PFSK-1 (cell line): ENCODE results near the gene STARD8.

Source experiments
- FOXP2 ChIP-seq: optimal IDR thresholded peaks from 2 replicates; pipeline ENCODE3; 2011; ENCODE audit warnings: borderline replicate concordance, control low read depth, inconsistent platforms; ENCODE audit not compliant: insufficient read depth; ENCODE audit errors: extremely low read length, extremely low read depth
- POLR2AphosphoS5 ChIP-seq: IDR thresholded peaks from 2 replicates; pipeline ENCODE4 v1.6.1; 2012; ENCODE audit warnings: low read depth, mild to moderate bottlenecking, control low read depth, low read length, moderate library complexity
- SIN3A ChIP-seq: IDR thresholded peaks from 2 replicates; pipeline ENCODE4 v1.6.1; 2012; ENCODE audit warnings: mild to moderate bottlenecking, low read length, moderate library complexity, borderline replicate concordance; ENCODE audit not compliant: insufficient read depth
- TAF1 ChIP-seq: IDR thresholded peaks from 2 replicates; pipeline ENCODE4 v1.6.1; 2012; ENCODE audit warnings: low read length, control low read depth, borderline replicate concordance; ENCODE audit not compliant: insufficient read depth
- TF ChIP-seq, protein P1 (sequence below), 2 experiments: IDR thresholded peaks; 2 replicates each; pipeline versions ENCODE4 v1.6.1 to v1.8.0; 2011 to 2012; ENCODE audit warnings: low read depth in 2 of 2, low read length in 2 of 2, control low read depth in 1 of 2, inconsistent platforms in 1 of 2, mild to moderate bottlenecking in 1 of 2, moderate library complexity in 1 of 2; ENCODE audit not compliant: insufficient read depth in 1 of 2

Gene STARD8

DNA sequence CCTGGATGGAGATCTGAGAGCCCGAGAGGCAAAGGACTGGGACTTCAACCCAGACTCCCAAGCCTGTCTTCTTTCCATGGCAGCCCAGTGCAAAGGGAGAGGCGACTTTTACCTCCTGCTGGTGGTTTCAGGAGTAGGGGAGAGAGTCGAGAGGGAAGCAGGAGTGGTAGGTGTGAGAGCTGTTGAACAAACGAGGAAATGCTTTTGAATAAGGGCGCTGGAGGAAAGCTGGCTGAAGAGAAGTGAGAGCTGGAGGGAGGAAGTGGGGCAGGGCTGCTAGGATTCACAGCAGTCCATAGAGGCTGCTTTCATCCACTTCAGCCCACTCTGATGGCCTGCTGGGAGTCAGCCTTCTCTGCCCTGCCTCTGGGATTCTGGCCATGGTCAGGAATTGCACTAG is 99.5 kb downstream of the STARD8 start:
- TF ChIP-seq TAF1 (no peak), POLR2AphosphoS5 (no peak), SIN3A (no peak), FOXP2 (no peak)
- TF ChIP-seq, protein P1, sequence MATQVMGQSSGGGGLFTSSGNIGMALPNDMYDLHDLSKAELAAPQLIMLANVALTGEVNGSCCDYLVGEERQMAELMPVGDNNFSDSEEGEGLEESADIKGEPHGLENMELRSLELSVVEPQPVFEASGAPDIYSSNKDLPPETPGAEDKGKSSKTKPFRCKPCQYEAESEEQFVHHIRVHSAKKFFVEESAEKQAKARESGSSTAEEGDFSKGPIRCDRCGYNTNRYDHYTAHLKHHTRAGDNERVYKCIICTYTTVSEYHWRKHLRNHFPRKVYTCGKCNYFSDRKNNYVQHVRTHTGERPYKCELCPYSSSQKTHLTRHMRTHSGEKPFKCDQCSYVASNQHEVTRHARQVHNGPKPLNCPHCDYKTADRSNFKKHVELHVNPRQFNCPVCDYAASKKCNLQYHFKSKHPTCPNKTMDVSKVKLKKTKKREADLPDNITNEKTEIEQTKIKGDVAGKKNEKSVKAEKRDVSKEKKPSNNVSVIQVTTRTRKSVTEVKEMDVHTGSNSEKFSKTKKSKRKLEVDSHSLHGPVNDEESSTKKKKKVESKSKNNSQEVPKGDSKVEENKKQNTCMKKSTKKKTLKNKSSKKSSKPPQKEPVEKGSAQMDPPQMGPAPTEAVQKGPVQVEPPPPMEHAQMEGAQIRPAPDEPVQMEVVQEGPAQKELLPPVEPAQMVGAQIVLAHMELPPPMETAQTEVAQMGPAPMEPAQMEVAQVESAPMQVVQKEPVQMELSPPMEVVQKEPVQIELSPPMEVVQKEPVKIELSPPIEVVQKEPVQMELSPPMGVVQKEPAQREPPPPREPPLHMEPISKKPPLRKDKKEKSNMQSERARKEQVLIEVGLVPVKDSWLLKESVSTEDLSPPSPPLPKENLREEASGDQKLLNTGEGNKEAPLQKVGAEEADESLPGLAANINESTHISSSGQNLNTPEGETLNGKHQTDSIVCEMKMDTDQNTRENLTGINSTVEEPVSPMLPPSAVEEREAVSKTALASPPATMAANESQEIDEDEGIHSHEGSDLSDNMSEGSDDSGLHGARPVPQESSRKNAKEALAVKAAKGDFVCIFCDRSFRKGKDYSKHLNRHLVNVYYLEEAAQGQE (IDR thresholded peaks at IDR 0.05; ENCODE audit: insufficient read depth in 1 of 2, low read depth in 2 of 2, low read length in 2 of 2), result no peak

DNA sequence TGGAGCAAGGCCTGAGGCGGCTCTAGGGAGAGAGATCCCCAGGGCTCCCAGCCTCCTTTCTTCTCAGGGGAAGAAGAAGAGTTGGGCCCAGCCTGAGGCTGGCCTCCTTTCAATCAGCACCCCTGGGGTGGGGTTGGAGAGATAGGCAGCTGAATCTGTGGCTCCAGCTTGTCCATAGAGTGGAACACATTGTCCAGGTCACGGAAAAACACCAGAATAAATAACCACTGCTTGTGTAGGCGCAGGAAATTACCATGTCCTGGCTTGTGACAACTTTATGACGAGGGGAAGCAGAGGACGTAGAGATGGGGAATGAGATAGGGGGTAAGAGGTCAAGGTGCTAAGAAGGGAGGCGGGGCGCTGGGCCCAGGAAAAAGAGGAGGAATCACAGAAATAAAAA is 100.6 kb downstream of the STARD8 start:
- no peak for TF ChIP-seq POLR2AphosphoS5
- no peak for TF ChIP-seq SIN3A
- TF ChIP-seq FOXP2, result no peak

DNA sequence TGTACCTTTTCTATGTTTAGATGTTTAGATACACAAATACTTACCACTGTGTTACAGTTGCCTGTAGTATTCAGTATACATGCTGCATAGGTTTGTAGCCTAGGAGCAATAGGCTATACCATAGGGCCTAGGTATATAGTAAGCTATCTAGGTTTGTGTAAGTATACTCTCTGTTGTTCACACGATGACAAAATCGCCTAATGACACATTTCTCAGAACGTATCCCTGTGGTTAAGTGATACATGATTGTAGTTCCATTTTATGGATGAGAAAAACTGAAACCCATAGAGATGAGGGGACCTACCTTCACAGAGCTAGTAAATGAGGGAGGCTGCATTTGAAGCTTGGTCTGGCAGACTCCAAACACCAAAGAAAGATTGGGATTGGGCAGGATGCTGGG is 102.0 kb downstream of the STARD8 start:
- TF ChIP-seq TAF1, result no peak
- TF ChIP-seq FOXP2, result no peak
- TF ChIP-seq SIN3A, result no peak
- TF ChIP-seq POLR2AphosphoS5, result no peak
- TF ChIP-seq, protein P1 (IDR thresholded peaks at IDR 0.05; ENCODE audit: insufficient read depth in 1 of 2, low read depth in 2 of 2, low read length in 2 of 2), result no peak

DNA sequence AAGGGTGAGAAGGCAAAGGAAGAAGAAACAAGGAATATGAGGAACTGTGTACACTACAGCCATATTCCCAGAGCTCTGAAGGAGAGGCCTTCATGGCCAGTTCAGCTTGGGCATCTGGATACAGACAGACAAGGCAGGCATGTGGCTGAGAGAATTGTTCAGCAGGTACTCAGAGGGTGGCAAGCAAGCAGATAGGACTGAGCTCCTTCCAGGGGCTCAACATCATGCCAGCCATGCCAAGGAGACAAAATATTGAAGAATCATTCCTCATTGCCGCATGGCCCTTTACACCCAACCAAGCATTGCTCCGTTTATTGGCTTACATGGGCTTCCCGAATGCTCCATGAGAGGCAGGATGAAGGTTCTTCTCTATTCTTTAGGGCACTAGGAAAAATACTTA is 102.8 kb downstream of the STARD8 start:
- TF ChIP-seq TAF1, result no peak
- TF ChIP-seq, protein P1 (IDR thresholded peaks at IDR 0.05; ENCODE audit: insufficient read depth in 1 of 2, low read depth in 2 of 2, low read length in 2 of 2), result no peak
- TF ChIP-seq SIN3A, result no peak
- TF ChIP-seq FOXP2, result no peak
- no peak for TF ChIP-seq POLR2AphosphoS5

DNA sequence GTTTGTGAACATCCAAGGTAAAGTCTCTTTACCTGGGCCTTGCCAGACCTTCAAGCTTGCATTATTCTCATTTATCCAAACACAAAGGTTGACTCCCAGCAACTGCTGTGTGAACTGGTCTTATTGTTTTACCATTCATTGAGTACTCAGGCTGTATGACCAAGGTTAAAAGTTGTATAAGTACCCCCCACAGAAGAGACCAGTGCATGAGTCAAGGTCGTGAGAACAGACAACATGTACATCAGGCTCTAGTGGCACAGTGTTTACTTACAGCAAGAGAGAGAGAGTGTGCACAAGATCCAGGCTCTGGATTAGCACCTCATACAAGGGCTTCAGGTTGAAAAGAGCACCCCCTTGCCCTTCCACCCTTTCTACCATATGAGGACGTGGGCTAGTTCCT is 103.9 kb downstream of the STARD8 start:
- TF ChIP-seq, protein P1 (IDR thresholded peaks at IDR 0.05; ENCODE audit: insufficient read depth in 1 of 2, low read depth in 2 of 2, low read length in 2 of 2), result no peak
- TF ChIP-seq POLR2AphosphoS5, result no peak
- no peak for TF ChIP-seq SIN3A
- no peak for TF ChIP-seq TAF1
- TF ChIP-seq FOXP2, result no peak
